ENCODE data around the gene GFOD1. TPM values are rescaled to one million over a fixed set of nuclear protein-coding genes. Genes with fewer than 3 reads are reported as not detected.

Gene GFOD1
- total and polyA plus RNA-seq, 2 of the 4 experiments (the other 2 are of a cell fraction) = 1.8 to 3.4 TPM

GRCh38 chr6:13384966-13385365, 102.4 kb downstream of the GFOD1 start:
- H2BK5ac ChIP-seq (ENCODE audit: low read depth, low read length, poor library complexity, severe bottlenecking) = no peak overlapping the region
- H3K9me1 ChIP-seq (ENCODE audit: insufficient read depth, low read length) = no peaks in the 10 kb centered on the region
- DNase-seq (no peak), ATAC-seq (ENCODE audit: low read depth) (no peak)
- H3K56ac ChIP-seq (ENCODE audit: extremely low read depth, insufficient read depth, low read length) = no peak overlapping the region
- no peak overlapping the region for H3K23ac ChIP-seq (ENCODE audit: low read depth, low read length)
- 60% methylated on average over 1 of the region's 5 CpGs; no CpG with 5 or more reads in 1 of the 2 experiments for WGBS, 2 experiments (ENCODE audit: extremely low coverage in 2 of 2, insufficient read length in 1 of 2)
- H3K9ac ChIP-seq (ENCODE audit: low read depth, low read length) = no peak overlapping the region
- H3K4me1 ChIP-seq (ENCODE audit: control insufficient read depth, insufficient read depth, low read length) = no peaks in the 10 kb centered on the region
- H3K79me1 ChIP-seq (ENCODE audit: low read depth in 1 of 2, low read length in 2 of 2) = no peaks in the 10 kb centered on the region
- no peak overlapping the region for H3K4me2 ChIP-seq (ENCODE audit: low read depth, low read length)
- no peak overlapping the region for H4K8ac ChIP-seq (ENCODE audit: low read depth in 2 of 2, low read length in 2 of 2)
- no peak overlapping the region for H2BK20ac ChIP-seq (ENCODE audit: low read depth, low read length)
- BruUV-seq (replicated peaks) = no TSS peak
- intact Hi-C loops (cut with micrococcal nuclease) (no loop called here), dilution Hi-C loops (cut with HindIII; ENCODE audit: low sequenced_read_pairs, unreplicated experiment) (no loop called here), in situ Hi-C loops (cut with MboI; ENCODE audit: low sequenced_read_pairs) (no loop called here)
- no peak overlapping the region for H4K91ac ChIP-seq (ENCODE audit: insufficient read depth, low read depth, low read length)
- H2BK15ac ChIP-seq (ENCODE audit: low read depth, low read length) = no peak overlapping the region
- no peak overlapping the region for H3K4me3 ChIP-seq (ENCODE audit: insufficient read depth, low read depth, low read length)
- H3K36me3 ChIP-seq (ENCODE audit: control insufficient read depth, insufficient read depth, low read length) = no peaks in the 10 kb centered on the region
- no peaks in the 10 kb centered on the region for H4K20me1 ChIP-seq (ENCODE audit: insufficient read depth, low read length)
- H4K5ac ChIP-seq (ENCODE audit: low read depth, low read length) = no peak overlapping the region
- no peak overlapping the region for H3K14ac ChIP-seq (replicated peaks; ENCODE audit: low read depth, low read length)
- no peak for TF ChIP-seq RFX5 (IDR thresholded peaks at IDR 0.05; ENCODE audit: low read depth, low read length)
- no peak for TF ChIP-seq CEBPB (IDR thresholded peaks at IDR 0.05; ENCODE audit: low read depth, low read length)
- no peaks in the 10 kb centered on the region for H3K27me3 ChIP-seq (ENCODE audit: control insufficient read depth, insufficient read depth, low read length)
- H2BK120ac ChIP-seq (ENCODE audit: low read depth, low read length) = no peak overlapping the region
- no peak overlapping the region for H3K4ac ChIP-seq (ENCODE audit: low read depth, low read length)
- H3K18ac ChIP-seq (ENCODE audit: low read depth, low read length) = no peak overlapping the region
- no peak overlapping the region for H2AFZ ChIP-seq (replicated peaks; ENCODE audit: low read length, poor library complexity)
- no peak overlapping the region for H2AK5ac ChIP-seq (ENCODE audit: low read depth, low read length)
- POLR2A ChIA-PET (ENCODE audit: unreplicated experiment) = no interaction called here
- H3K27ac ChIP-seq (ENCODE audit: insufficient read depth, low read length) = no peak overlapping the region
- H2AK9ac ChIP-seq (replicated peaks; ENCODE audit: low read depth, low read length, poor library complexity) = no peak overlapping the region
- H3K9me3 ChIP-seq (ENCODE audit: control insufficient read depth, insufficient read depth, low read length) = no peaks in the 10 kb centered on the region
- CTCF ChIA-PET = no interaction called here
